GM12891 (cell line): ENCODE data around the gene ITPR1.

Experiments
- POLR2A ChIP-seq: IDR thresholded peaks from 2 replicates; pipeline ENCODE4 v1.6.1; 2011; ENCODE audit warnings: low read depth, low read length, control low read depth
- POLR2AphosphoS5 ChIP-seq: IDR thresholded peaks from 2 replicates; pipeline ENCODE4 v1.6.1; 2011; ENCODE audit warnings: low read depth, low read length, control low read depth
- TAF1 ChIP-seq: IDR thresholded peaks from 2 replicates; pipeline ENCODE4 v1.6.1; 2011; ENCODE audit warnings: low read depth, low read length, control low read depth

GRCh38 chr3:4812591-4812990, 319.4 kb downstream of the ITPR1 start:
- TF ChIP-seq POLR2A, result no peak
- TF ChIP-seq TAF1, result no peak
- no peak for TF ChIP-seq POLR2AphosphoS5
